NCI-H146 (cell line): ENCODE data around the gene PRXL2B.

Experiments
- DNase-seq: peaks from one replicate; lab custom pipeline; 2025; lab: John Stamatoyannopoulos, UW

Gene PRXL2B

DNA sequence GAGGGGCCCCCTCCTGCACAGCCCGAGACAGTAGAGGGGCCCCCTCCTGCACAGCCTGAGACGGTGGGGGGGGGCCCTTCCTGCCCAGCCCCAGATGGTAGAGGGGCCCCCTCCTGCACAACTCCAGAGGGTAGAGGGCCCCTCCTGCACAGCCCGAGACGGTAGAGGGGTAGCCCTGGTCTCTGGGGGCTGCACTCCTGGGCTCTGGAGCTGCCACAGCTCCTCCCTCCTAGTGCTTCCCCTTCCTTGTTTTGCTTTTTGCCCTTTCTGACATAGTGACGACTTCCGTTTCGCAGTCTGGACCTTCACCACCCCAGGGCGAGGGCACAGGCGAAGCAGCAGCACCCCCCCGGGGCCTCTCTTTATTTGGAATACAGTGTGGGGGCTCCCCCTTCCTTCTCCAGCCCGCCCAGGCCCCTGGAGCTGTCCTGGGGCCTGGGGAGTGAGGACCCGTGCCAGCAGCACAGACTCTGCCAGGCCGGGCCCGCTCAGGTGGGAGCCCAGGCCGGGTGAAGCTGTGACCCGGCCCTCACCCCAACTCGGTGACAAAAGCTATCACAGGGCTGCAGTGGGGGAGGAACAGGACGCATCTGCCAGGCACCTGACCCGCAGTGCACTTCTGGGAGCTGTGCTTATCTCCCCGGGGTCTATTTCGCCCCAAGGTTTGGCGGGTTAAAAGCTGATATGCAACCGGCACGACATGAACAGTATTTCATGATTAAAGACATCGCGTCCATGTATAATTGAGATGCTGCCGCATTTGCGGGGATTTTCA lies 1.1 kb upstream of the PRXL2B start:
- DNase-seq = peak; percentile 33

DNA sequence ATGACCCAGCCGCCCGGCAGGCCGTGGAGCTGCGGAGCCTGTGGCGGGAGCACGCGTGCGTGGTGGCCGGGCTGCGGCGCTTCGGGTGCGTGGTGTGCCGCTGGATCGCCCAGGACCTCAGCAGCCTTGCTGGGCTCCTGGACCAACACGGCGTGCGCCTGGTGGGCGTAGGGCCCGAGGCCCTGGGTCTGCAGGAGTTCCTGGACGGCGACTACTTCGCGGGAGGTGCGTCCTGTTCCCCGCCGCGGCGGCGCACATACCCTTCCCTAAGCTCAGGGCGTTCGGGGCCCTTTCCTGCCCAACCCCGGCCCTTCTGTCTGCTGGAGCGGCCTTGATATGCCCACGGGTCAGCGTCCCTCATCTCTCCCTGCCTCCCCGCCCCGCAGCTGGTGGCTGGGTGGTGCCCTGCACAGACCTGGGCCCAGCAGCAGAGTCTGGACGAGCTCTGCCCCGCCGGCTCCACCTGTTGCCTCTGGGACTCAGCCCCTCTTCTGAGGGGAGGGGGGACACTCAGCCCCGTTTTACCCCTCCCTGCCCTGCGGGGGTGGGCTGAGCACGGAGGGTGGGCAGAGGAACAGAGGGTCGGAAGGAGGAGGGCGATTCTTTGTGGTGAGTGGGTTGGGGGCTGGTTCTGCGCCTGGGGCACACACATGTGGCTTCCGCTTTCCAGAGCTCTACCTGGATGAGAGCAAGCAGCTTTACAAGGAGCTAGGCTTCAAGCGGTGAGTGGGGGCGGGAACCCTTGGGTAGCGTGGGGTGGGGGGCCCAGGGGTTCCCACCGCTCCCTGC lies 688 bp downstream of the PRXL2B start:
- DNase-seq = peak; percentile 53

DNA sequence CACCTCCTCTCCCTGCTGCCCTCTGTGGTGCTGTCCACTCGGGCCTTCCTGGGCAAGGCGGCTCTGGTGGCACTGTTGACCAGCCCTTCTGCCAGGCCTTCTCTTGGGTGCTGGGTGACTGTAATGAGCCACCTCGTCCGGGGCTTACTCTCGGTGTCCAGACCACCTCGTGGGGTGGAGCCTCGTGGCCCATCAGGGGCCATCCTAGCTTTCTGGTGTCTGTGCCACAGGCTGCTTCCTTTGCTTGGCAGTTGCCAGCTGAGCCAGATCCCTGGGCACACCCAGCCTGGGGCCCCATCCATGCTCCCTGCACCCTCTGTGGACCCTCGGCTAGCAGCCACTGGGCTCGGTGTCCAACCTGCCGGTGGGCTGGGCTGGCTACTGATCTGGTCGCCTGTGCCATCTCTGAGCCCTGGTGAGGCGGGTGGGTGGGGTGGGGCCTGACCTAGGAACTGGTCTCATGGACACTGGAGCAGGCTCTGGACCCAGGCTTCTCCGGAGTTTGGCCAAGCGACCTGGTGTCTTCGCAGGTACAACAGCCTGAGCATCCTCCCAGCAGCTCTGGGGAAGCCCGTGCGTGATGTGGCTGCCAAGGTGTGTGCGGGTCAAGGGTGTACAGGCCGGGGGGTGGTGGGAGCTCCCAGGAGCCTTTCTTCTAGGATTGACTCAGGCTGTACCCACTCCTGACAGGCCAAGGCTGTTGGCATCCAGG lies 1.4 kb downstream of the PRXL2B start:
- DNase-seq = no peak

DNA sequence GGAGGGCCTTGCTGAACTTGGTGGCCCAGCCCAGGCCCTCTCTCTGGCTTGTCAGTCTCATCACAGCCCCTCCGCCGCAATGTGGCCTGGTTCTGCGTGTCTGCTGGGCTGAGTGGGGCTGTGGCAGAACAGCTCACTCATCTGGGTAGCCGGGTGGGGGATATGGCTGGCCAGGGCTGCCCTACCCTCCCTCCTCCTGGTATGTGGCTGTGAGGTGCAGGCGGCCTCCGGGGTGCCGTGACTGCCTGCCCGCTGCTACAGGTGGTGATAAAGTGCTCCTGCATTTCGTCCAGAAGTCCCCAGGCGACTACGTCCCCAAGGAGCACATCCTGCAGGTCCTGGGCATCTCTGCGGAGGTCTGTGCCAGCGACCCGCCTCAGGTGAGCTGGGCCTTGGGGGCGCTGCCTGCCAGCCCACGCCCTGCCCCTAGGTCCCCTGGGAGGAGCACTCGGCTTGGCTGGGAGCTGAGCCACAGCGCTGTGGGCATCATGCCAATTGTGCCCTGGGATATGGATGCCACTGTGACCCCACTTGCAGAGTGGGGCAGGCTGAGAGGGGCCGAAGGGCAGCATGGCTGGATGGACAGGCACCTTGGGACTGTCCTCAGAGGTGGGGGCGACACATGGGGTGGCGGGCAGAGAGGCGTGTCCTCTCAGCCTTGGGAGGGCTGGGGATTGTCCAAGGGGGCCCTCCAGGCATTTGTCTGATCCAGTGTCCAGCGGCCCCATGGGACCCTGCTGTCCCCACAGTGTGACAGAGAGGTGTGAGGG lies 2.3 kb downstream of the PRXL2B start:
- DNase-seq = no peak

DNA sequence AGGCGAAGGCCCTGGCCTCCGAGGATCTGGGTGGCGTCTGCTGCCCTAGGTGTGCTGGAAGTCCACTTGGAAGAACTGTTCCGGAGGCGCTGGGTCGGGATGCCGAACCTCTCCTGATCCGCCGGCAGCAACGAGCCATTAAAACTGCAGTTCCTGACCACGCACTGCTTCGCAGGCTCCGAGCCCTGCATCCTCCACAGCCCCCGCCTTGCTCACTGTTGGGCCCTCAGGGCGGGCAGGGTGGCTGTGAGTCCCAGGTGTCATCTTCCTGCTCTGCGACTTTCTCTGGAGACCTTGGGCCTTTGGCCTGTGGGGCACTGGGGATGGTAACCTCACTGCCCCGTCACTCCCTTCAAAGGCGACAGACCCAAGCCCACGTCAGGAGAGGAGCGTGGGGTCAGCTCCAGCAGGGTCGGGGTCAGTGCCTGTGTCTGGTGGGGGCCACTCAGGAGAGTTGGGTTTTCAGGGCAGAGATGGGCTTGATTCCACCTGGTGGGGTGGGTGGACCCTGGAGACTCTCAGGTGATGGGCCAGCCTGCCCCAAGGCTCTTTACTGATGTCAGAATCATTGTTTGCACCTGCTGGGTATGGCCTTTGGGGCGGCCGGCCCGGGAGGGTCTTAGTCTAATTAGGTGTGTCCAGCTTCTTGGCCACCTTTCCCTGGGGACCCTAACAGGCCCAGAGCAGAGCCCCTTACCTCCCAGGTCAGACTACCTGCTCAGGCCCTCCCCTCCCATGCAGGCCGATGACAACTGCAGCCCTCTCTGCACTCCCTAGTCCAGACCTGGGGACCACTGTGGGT lies 3.1 kb downstream of the PRXL2B start:
- no peak for DNase-seq

DNA sequence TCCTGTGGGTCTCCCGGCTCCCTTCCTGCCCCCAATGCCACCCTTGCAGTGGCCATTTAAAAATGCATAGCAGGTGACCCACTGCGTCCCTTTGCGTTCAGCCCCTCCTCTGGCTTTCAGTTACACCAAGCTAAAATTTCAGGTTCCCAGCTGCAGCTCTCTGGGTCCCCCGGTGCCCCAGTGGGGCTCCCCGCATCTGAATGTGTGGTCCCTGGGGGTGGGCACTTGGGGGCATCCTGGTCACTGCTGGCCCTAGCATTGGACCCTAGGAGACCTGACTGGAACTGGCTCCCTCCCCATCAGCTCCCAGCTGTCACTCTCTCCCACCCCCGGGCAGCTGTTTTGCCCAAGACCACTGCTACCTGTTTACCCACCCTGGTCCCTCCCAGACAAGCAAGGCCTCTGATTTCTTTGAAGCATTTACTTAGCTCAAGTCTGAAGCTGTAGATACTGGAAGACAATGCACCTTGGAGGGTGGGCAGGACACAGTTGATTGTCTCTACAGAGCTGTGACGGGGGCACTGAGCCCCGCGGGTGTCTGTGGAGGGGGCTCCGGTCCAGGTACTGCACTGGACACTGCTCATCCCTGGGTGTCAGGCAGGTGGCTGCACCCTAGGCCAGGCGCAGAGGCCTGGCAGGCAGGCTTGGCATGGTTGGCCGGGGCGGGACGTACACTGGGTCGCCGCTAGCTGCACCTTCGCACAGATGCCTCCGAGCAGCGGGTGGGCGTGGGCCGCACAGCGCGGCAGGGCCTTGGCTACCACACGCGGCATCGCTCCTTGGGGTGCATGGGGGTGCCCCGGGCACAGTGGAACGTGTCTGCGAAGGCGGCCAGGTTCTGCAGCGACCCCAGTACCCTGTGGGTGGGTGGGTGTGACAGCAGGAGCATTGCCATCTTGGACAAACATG lies 3.9 kb downstream of the PRXL2B start:
- DNase-seq = no peak

DNA sequence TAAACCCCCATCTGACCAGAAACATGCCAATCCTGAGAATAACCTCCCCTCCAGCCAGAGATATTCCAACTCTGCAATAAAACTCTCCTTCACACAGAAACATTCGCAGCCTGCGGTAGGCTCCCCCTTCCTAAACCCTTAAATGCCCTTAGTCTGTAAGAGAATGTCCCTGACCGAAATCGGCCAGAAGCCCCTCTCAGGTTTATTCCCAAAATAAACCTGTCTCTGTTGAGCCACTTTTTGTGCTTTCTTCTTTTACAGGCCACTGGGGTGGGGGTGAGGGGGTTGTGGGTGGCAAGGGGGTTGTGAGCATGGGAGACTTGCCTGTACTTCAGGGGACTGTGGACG lies 4.6 kb downstream of the PRXL2B start:
- no peak for DNase-seq

DNA sequence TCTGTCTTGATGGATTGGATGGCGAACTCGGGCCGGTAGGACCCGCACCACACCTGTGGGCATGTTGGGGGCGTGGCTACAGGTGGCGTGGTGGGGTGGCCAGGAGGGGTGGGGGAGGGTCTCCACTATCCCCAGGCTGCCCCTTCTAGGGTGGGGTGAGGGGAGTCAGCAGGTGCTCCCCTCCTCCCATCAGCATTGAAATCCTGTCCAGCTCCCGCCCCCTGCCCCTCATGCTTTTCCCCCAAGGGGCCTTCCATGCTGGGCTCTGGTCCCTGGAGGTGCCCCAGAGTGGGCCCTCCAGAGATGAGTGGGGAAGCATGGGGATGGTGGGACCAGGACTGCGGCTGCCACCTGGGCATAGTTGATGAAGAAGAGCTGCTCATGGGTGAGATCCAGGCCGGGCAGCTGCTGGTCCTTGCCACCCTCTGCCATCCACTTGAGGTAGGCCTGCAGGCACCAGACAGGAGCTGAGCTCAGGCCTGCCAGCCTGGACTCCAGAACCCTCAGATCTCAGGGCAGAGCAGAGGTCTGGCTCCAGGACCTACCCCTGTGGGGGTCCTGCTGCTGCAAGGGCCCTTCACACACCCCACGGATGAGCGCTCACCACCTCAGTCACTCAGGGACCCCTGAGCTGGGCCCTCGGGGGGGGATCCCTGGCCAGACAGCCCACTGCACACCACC lies 5.1 kb downstream of the PRXL2B start:
- DNase-seq = no peak

DNA sequence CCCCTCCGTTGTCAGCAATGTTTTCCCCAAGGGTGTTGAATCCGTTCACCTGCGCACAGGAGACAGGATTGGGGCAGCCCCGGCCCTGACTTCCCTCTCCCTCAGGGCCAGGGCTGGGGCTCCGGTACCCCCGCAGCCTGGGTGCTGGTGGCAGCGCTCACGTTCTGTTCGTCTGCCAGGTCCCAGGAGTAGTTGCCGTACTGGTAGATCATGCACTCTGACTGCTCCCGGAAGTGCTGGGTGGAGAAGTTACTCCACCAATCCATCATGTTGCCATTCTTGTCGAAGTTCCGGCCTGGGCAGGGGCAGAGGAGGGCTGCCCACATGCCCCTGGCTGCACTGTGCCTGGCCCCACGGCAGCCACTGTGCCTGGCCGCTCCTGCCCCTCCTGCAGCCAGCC lies 6.1 kb downstream of the PRXL2B start:
- no peak for DNase-seq

DNA sequence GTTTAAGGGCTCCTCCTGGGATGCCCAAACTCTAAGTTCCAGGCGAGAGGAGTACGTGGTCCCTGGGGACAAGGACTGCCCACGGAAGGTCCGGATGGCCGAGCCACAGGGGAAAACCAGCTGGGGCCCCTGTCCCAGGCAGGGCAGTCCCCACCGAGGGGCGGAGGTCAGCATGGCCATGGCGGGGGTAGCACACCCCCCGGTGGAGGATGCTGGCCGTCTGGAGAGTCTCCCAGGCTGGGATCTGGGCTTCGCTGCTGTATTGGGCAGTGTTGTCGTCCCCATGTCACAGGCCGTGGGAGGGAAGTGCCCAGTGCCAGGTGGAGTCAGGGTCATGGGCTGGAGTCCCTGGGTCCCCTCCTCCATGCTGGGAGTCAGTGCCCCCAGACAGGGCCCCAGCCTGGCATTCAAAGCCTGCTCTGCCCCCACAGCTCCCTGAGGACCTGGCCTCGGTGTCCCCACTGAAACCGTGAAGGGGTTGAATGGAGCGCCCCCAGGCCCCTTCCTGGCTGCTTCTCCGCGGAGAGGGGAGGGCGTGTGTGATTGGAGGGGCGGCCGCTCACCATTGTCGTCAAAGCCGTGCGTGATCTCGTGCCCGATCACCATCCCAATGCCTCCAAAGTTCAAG lies 6.8 kb downstream of the PRXL2B start:
- no peak for DNase-seq

DNA sequence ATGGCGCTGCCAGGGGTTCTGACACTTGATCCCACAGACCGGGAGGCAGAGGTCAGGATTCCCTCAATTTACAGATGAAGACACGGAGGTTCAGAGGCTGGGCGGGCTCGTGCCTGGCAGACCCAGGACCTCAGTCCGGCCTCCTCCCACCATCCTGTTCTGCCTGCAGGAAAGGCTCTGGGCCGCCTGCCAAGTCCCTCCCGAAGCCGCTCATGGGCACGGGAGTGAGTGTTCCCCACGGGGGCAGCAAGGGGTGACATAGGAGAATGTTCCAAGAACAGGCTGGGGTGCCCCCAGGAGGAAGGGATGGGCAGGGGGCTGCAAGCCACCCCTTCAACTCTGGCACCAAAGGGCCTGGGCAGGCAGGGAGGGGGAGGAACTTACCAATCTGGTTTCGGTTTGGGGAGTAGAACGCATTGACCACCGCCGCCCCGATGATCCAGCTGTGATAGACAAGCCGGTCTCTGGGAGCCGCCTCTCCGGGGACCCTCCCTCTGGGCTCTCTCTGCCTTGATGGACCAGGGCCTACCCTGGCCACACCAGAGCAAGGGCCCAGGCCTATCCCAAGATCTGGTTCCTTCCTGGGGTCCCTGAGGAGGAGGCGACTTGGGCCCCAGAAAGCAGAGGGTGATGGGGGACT lies 7.5 kb downstream of the PRXL2B start:
- no peak for DNase-seq

DNA sequence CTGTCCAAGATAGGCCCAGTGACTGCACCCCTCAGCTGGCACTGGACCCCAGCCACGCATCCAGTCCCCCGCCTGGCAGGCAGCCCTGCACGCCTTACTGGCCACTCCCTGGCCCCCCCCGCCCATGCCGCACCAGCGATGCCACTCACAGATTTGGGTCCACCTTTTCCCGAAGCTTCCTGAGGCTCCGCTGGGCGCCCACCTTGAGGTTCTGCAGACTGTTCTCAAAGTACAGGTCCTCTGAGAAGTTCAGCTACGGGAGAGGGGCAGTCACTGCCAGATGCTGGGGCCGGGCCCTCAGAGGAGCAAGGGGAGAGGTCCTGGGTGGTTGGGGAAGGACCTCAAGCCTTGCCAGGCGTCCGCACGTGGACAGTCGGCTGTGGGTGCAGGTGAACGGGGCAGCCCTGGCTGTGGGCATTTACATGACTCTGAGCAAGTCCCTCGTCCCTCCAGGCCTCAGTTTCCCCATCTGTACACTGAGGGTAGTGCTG lies 8.1 kb downstream of the PRXL2B start:
- no peak for DNase-seq

DNA sequence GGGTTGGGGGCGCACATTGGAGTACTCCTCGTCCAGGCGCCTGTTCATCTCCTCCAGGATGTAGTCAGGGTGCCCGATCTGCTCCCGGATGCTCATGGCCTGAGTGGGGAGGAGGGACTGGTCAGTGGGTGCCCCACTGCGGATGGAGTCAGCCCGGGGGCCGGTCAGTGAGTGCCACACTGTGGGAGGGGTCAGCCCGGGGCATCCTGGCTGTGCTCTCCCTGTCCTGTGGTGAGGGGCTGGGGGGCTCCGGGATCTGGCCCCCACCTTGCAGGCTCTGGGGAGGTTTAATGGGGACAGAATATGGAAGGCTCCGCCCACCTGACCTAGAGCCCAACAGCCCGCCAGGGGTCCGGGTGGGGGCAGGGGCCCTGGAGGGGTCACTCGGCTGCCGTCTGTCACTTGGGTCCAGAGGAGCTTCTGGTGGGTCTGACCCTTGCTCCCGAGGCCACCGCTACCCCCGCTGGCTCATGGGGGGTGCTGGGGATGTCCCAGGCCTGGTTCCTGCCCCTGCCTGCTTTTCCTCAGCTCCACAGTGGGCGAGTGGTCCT lies 8.8 kb downstream of the PRXL2B start:
- DNase-seq = no peak

DNA sequence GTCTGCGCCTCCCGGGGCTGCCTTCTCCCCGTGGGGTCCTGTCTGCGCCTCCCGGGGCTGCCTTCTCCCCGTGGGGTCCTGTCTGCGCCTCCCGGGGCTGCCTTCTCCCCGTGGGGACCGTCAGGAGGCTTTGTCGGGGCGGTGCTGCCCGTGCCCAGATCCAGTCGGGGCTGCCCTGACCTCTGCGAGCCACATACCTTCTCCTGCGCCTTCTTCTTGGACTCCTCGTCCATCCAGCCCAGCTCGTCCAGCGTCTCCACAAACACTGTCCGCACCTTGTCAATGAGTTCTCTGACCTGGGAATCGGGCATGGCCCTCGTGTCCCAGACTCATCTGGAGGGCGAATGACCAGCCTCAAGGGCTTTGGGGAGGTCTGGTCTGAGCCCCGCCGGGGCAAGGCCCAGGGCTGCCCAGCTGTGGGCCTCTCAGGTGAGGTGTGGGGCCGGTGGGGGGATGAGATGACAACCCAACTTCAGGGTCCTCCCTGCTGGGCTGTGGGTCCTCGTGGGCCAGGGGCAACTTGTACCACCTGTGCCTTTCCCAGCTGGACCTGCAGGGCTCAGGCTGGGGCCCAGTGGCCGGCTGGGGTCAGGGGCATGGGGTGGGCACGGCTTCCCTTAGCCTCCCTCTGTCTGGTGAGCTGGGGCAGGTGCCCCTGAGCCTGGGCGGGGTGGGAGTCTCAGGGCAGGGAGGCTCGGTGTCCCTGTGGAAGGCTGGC lies 9.4 kb downstream of the PRXL2B start:
- no peak for DNase-seq

DNA sequence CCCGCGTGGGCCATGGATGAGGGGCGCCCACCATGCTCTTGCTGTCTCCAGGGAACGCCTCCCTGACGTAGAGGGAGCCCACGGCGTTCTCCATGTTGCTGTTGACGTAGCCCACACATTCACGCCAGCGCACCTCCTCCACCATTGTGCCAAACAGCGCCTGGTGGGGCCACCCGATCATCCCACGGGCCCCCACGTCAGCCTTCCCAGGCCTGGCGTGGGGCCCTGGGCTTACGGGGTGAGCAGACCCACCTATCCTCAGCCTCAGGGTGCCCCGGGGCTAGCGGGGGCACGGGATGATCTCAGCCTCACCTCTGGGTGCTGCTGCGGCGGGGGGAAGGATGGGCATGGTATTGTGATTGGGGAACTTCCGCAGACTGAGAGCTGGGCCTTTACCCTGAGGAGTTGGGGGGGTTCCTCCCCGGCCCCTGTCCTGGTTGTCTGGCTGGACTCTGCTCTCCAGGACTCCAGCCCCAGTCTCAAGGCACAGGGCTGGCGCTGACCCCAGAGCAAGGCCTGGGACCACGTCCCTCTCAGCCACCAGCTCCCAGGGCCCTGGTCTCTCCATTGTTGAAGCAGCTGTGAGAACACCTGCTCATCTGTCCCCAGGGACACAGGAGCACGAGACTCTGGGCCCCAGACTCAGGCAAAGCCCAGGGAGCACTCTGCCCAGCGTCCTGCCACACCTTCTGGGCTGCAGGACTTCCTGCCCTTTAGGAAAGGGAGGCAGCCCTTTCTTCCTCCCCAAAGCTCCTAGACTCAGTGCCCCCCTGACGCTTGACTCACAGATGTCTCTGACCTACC lies 10.2 kb downstream of the PRXL2B start:
- DNase-seq = no peak

DNA sequence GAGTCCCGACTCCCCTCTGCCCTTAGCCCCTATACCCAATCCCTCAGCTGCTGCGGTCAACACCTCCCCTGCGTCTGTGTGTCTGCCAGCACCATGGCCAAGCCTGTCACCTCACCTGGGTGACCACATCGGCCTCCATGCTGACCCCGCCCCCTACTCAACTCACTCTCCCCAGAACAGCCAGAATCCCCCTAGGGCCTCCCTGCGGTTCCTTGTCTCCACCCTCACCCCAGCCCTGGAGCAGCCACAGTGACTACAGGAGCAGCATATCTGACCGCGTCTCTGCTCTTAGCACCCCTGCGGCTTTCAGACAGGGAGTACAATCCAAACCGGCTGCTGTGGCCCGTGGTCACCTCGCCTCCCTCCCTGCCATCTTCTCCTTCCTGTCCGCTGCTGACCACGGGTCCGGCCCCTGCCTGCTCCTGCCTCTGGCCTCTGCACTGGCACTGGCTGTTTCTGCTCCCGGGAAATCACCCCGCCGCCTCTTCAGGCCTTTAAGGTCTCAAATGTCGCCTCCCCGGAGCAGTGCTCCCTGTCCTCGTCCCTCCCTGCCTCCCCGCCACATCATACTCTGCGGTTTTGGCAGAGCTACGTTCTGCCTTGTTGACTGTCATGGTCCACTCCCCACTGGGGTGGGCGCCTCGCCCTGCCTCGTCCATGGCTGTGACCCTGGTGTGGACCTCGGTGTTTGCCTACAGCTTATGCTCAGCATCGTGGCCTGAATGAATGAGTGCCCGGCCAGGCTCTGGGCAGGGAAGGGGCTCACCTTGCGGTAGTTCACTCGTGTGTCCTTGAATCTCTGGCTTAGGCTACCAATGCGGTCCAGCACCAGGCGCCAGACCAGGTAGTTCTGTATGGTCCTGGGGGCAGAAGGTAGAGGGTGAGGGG lies 11.1 kb downstream of the PRXL2B start:
- DNase-seq = no peak
